ENCODE results near the gene NFX1. TPM values are rescaled to one million over a fixed set of nuclear protein-coding genes. Genes with fewer than 3 reads are reported as not detected.
"Not testable (repeated sequence)": the region's sequence is repeated elsewhere in the genome, so short reads cannot be mapped to it uniquely, and the experiment has no call there.

NFX1 gene
- total RNA-seq, 2 experiments from 2014 or later, result 37.5 to 37.8 TPM

- Mint-ChIP-seq H3K4me1 (peaks cover 7% of the 10 kb centered on the region), H3K36me3 (ENCODE audit: low read depth) (peaks cover 51% of the 10 kb centered on the region), H3K27ac (no peak overlapping the region), H3K9me3 (no peaks in the 10 kb centered on the region), H3K4me3 (no peak overlapping the region), H3K27me3 (no peaks in the 10 kb centered on the region)
- ChIA-PET CTCF (no interaction called here), POLR2A (no interaction called here)
- DNase-seq, result no peak
Measured at GRCh38 chr9:33349743-33350142, 59.4 kb downstream of the NFX1 start.

- no peak for DNase-seq
- POLR2A ChIA-PET, result interaction anchor here (0.9 kb wide), 1 partner anchor 135 kb away, joined by 3 read pairs; no protein-coding TSS in a partner anchor
Measured at GRCh38 chr9:33350310-33350709, 60.0 kb downstream of the NFX1 start.

GRCh38 chr9:33351547-33351946, 61.2 kb downstream of the NFX1 start:
- Mint-ChIP-seq H3K4me3 (no peak overlapping the region), H3K27ac (no peak overlapping the region), H3K4me1 (peaks cover 11% of the 10 kb centered on the region), H3K9me3 (no peaks in the 10 kb centered on the region), H3K36me3 (ENCODE audit: low read depth) (peaks cover 53% of the 10 kb centered on the region), H3K27me3 (no peaks in the 10 kb centered on the region)
- POLR2A ChIA-PET, result no interaction called here
- CTCF ChIA-PET, result no interaction called here
- DNase-seq, result no peak

More at GRCh38 chr9:33350310-33350709, 60.0 kb downstream of the NFX1 start:
- H3K36me3 Mint-ChIP-seq (ENCODE audit: low read depth), result peaks cover 54% of the 10 kb centered on the region
- H3K27ac Mint-ChIP-seq, result no peak overlapping the region
- CTCF ChIA-PET, result no interaction called here
- H3K9me3 Mint-ChIP-seq, result no peaks in the 10 kb centered on the region
- no peak overlapping the region for H3K4me3 Mint-ChIP-seq
- no peaks in the 10 kb centered on the region for H3K27me3 Mint-ChIP-seq
- peaks cover 11% of the 10 kb centered on the region for H3K4me1 Mint-ChIP-seq

DNA sequence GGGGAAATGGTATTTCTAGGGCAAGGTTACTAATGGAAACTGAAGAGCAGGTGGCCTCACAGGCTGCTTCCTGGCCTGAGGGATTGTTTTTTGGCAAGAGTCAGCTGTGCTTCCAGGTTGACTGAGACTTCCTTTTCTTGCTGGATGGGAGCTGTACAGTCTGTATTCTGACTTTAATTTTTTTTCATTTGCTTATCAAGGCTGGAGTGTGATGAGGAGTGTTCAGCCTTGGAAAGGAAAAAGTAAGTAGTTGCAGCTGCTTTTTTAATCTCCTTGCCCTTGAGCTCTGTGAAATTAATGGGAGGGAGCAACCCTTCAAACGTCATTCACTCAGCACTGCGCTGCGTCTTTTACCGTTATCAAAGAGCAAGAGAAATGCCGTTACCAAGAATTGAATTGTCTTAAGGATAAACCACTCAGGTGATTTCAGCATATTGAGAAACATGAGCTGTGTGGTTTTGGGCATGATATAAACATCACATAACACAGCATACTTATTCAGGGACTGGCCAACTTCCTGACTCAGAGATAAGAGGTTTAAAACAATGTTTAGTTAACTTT, 64.4 kb downstream of the NFX1 start:
- ChIA-PET CTCF (interaction anchor here (1.3 to 1.9 kb wide), 2 partner anchors 19 to 21 kb away, joined by 3 to 4 read pairs; no protein-coding TSS in a partner anchor), POLR2A (no interaction called here)
- no peaks in the 10 kb centered on the region for H3K9me3 Mint-ChIP-seq
- H3K27ac Mint-ChIP-seq, result no peak overlapping the region
- no peak for DNase-seq
- peaks cover 26% of the 10 kb centered on the region for H3K36me3 Mint-ChIP-seq (ENCODE audit: low read depth)
- no peak overlapping the region for H3K4me3 Mint-ChIP-seq
- H3K4me1 Mint-ChIP-seq, result peaks cover 11% of the 10 kb centered on the region
- H3K27me3 Mint-ChIP-seq, result no peaks in the 10 kb centered on the region

GRCh38 chr9:33355933-33356332, 65.6 kb downstream of the NFX1 start:
- no peak for DNase-seq
- no peaks in the 10 kb centered on the region for H3K9me3 Mint-ChIP-seq
- H3K36me3 Mint-ChIP-seq (ENCODE audit: low read depth), result peaks cover 30% of the 10 kb centered on the region
- ChIA-PET POLR2A (no interaction called here), CTCF (interaction anchor here (1.2 kb wide), 1 partner anchor 19 kb away, joined by 4 read pairs; no protein-coding TSS in a partner anchor)
- no peak overlapping the region for H3K4me3 Mint-ChIP-seq
- H3K27ac Mint-ChIP-seq, result no peak overlapping the region
- peaks cover 11% of the 10 kb centered on the region for H3K4me1 Mint-ChIP-seq
- no peaks in the 10 kb centered on the region for H3K27me3 Mint-ChIP-seq

DNA sequence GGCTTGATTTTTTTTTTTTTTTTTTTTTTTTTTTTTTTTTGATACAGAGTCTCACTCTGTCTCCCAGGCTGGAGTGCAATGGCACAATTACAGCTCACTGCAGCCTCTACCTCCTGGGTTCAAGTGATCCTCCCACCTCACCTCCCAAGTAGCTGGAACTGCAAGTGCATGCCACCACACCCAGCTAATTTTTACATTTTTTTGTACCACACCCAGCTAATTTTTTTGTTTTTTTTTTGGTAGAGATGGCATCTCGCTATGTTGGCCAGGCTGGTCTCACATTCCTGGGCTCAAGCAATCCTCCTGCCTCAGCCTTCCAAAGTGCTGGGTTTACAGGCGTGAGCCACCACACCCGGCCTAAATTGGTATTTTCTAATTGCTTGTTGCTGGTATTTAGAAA, 68.3 kb downstream of the NFX1 start:
- CTCF ChIA-PET, result interaction anchor here (0.6 kb wide), 1 partner anchor 64 kb away, joined by 3 read pairs; no protein-coding TSS in a partner anchor
- H3K27ac Mint-ChIP-seq, POLR2A ChIA-PET, H3K9me3 Mint-ChIP-seq, DNase-seq, H3K4me3 Mint-ChIP-seq, H3K27me3 Mint-ChIP-seq: not testable (repeated sequence)
- Mint-ChIP-seq H3K4me1 (peaks cover 11% of the 10 kb centered on the region), H3K36me3 (ENCODE audit: low read depth) (peaks cover 36% of the 10 kb centered on the region)

DNA sequence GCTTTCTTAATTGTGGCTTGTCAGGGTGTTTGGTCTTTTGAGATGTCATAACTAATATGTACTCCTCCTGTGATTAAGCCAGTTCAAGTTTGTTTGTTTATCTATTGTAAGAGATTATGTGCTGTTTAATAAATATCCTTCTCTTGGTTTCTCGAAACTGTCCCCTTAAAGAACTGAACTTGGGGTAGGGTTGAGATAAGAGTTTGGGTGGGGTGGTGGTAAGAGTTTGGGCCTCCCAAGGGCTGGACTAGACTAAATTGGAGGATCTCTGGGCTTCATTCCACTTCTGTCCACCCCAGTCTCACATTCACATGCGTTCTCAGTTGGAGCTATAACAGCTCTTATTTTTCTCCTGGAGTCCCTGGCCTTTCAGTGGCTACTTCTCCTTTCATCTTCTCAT, 73.8 kb downstream of the NFX1 start:
- no peaks in the 10 kb centered on the region for H3K9me3 Mint-ChIP-seq
- H3K4me1 Mint-ChIP-seq, result no peaks in the 10 kb centered on the region
- H3K27me3 Mint-ChIP-seq, result no peaks in the 10 kb centered on the region
- no peak overlapping the region for H3K4me3 Mint-ChIP-seq
- CTCF ChIA-PET, result interaction anchor here (0.8 kb wide), 1 partner anchor 11 kb away, joined by 4 read pairs; no protein-coding TSS in a partner anchor
- no peak overlapping the region for H3K27ac Mint-ChIP-seq
- DNase-seq, result no peak
- POLR2A ChIA-PET, result interaction anchor here (1.4 kb wide), 1 partner anchor 110 kb away, joined by 3 read pairs; the partner anchor contains the start of gene NOL6
- peaks cover 29% of the 10 kb centered on the region for H3K36me3 Mint-ChIP-seq (ENCODE audit: low read depth)

- H3K4me3 Mint-ChIP-seq, DNase-seq, H3K27me3 Mint-ChIP-seq, H3K9me3 Mint-ChIP-seq, H3K4me1 Mint-ChIP-seq, H3K27ac Mint-ChIP-seq: not testable (repeated sequence)
- POLR2A ChIA-PET, result interaction anchor here (1.4 kb wide), 1 partner anchor 109 kb away, joined by 3 read pairs; the partner anchor contains the start of gene NOL6
- CTCF ChIA-PET, result interaction anchor here (0.7 to 1.7 kb wide), 2 partner anchors 10 to 85 kb away, joined by 3 to 7 read pairs; no protein-coding TSS in a partner anchor
- peaks cover 35% of the 10 kb centered on the region for H3K36me3 Mint-ChIP-seq (ENCODE audit: low read depth)
Measured at GRCh38 chr9:33364814-33365213, 74.5 kb downstream of the NFX1 start.

GRCh38 chr9:33366979-33367480, 76.7 kb downstream of the NFX1 start:
- ChIA-PET CTCF (interaction anchor here (1.5 kb wide), 1 partner anchor 99 kb away, joined by 3 read pairs; no protein-coding TSS in a partner anchor), POLR2A (no interaction called here)
- no peaks in the 10 kb centered on the region for H3K27me3 Mint-ChIP-seq
- no peaks in the 10 kb centered on the region for H3K9me3 Mint-ChIP-seq
- no peak for DNase-seq
- H3K4me3 Mint-ChIP-seq, result no peak overlapping the region
- H3K36me3 Mint-ChIP-seq (ENCODE audit: low read depth), result peaks cover 45% of the 10 kb centered on the region
- no peak overlapping the region for H3K27ac Mint-ChIP-seq
- H3K4me1 Mint-ChIP-seq, result peaks cover 9% of the 10 kb centered on the region

- no peak for DNase-seq
- POLR2A ChIA-PET, result no interaction called here
- H3K27me3 Mint-ChIP-seq, result no peaks in the 10 kb centered on the region
- H3K27ac Mint-ChIP-seq, result no peak overlapping the region
- H3K4me1 Mint-ChIP-seq, result peaks cover 14% of the 10 kb centered on the region
- no peak overlapping the region for H3K4me3 Mint-ChIP-seq
- CTCF ChIA-PET, result interaction anchor here (1.3 to 7.0 kb wide), 4 partner anchors 43 to 348 kb away, joined by 3 to 91 read pairs (median 18); no protein-coding TSS in a partner anchor
- peaks cover 26% of the 10 kb centered on the region for H3K36me3 Mint-ChIP-seq (ENCODE audit: low read depth)
- no peaks in the 10 kb centered on the region for H3K9me3 Mint-ChIP-seq
Measured at GRCh38 chr9:33372900-33373299, 82.6 kb downstream of the NFX1 start.

DNA sequence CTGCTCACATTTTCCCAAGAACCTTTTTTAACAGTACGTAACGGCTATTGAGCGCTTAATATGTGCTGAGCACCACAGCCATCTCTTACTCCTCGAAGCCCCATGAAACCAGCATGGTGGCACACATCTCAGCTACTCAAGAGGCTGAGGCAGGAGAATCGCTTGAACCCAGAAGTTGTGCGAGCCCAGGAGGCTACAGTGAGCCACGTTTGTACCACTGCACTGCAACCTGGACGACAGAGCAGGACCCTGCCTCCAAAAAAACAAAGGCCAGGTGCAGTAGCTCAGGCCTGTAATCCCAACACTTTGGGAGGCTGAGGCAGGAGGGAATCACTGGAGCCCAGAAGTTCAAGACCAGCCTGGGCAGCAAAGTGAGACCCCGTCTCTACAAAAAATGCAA, 83.9 kb downstream of the NFX1 start:
- DNase-seq, result no peak
- H3K27ac Mint-ChIP-seq, result no peak overlapping the region
- H3K27me3 Mint-ChIP-seq, result no peaks in the 10 kb centered on the region
- H3K36me3 Mint-ChIP-seq (ENCODE audit: low read depth), result peaks cover 26% of the 10 kb centered on the region
- CTCF ChIA-PET, result interaction anchor here (0.7 to 7.0 kb wide), 27 partner anchors 9 to 250 kb away, joined by 3 to 91 read pairs (median 5); partner anchors contain the start of genes ANKRD18B, AQP3 and NOL6
- H3K9me3 Mint-ChIP-seq, result no peaks in the 10 kb centered on the region
- H3K4me3 Mint-ChIP-seq, result no peak overlapping the region
- POLR2A ChIA-PET, result interaction anchor here (0.9 to 1.7 kb wide), 3 partner anchors 42 to 93 kb away, joined by 3 to 9 read pairs (median 8); partner anchors contain the start of gene AQP3
- peaks cover 14% of the 10 kb centered on the region for H3K4me1 Mint-ChIP-seq

DNA sequence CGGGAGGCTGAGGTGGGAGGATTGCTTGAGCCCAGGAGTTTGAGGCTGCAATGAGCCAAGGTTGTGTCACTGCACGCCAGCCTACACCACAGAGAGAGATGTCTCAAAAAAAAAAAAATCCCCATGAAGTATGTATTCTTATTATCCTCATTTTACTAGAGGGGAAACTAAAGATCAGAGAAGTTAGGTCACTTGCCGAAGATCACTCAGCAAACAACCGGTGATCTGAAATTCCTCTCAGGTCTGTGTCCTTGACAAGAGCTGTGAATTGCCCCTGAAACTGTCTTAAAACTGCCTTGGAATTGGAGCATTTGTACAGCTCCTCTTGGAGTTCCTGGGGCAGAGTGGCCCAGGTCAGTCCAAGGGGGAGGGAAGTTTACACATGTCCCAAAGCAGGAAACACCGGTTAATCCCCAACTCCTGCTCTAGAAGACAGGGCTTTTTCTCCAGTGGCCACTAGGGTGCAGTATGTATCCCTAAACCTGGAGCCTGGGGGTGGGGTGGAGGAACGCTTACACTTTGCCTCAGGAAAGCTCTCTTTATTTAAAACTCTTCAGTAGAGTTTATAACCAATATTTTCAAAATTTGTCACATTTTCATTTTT, 84.4 kb downstream of the NFX1 start:
- Mint-ChIP-seq H3K9me3 (no peaks in the 10 kb centered on the region), H3K27ac (peak overlapping the region; percentile 33), H3K4me3 (no peak overlapping the region), H3K4me1 (peaks cover 14% of the 10 kb centered on the region), H3K36me3 (ENCODE audit: low read depth) (peaks cover 21% of the 10 kb centered on the region), H3K27me3 (no peaks in the 10 kb centered on the region)
- POLR2A ChIA-PET, result interaction anchor here (0.9 to 1.7 kb wide), 6 partner anchors 24 to 92 kb away, joined by 3 to 9 read pairs (median 4); partner anchors contain the start of genes AQP3 and NFX1
- peak; percentile 70 for DNase-seq
- CTCF ChIA-PET, result interaction anchor here (0.6 to 7.0 kb wide), 37 partner anchors 9 to 389 kb away, joined by 3 to 91 read pairs (median 4); partner anchors contain the start of genes AQP3, NFX1 and NOL6

Measured in activated CD4-positive, alpha-beta memory T cell treated with anti-CD3 and anti-CD28 coated beads, Interleukin-2, amount 10 ng/mL, durations not matched to agents 7 days and 5 days (primary cell).